ENCODE measurements around the gene R3HDML. TPM values are rescaled to one million over a fixed set of nuclear protein-coding genes. Genes with fewer than 3 reads are reported as not detected.
A peak's percentile ranks its signal among the peaks of the same experiment; 100 is the strongest.

Gene R3HDML
- total RNA-seq, 1 donor from 2014 or later = not detected

DNA sequence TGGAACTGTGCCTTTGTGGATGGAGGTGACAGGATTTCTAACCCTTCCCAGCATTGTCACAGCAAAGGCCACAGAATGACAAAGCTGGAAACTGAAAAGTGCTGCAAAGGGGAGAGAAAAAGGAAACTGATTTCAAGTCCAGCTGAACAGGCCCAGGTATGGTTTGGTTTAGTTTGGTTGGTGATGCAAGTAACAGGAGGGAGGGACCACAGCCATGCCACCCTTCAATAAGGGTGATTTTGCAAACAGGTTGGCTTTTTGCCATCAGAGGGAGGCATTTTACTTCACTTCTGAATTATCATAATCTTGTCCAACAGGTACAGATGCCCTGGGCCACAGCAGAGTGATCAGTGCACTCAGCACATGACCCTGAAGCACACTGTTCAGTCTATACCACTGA lies 32.5 kb upstream of the R3HDML start:
- Mint-ChIP-seq H3K27me3 (ENCODE audit: insufficient read depth, low read depth) (peaks cover 7% of the 10 kb centered on the region), H3K9me3 (no peaks in the 10 kb centered on the region), H3K36me3 (no peaks in the 10 kb centered on the region), H3K4me1 (no peaks in the 10 kb centered on the region), H3K4me3 (no peak overlapping the region), H3K27ac (no peak overlapping the region)
- Histone ChIP-seq H2AFZ (replicated peaks) (no peak overlapping the region), H3K36me3 (no peaks in the 10 kb centered on the region), H3K4me1 (no peaks in the 10 kb centered on the region), H3K9ac (no peak overlapping the region), H3K9me3 (ENCODE audit: low read depth) (no peaks in the 10 kb centered on the region), H4K20me1 (ENCODE audit: low read depth) (no peaks in the 10 kb centered on the region), H3K27me3 (no peaks in the 10 kb centered on the region), H3K79me2 (ENCODE audit: low read depth) (no peaks in the 10 kb centered on the region), H3F3A (ENCODE audit: low read depth) (no peaks in the 10 kb centered on the region), H3K4me2 (no peak overlapping the region), H3K4me3 (no peak overlapping the region), H3K27ac (no peak overlapping the region)
- DNase-seq (ENCODE audit: low spot score) = no peak
- TF ChIP-seq, protein P1, sequence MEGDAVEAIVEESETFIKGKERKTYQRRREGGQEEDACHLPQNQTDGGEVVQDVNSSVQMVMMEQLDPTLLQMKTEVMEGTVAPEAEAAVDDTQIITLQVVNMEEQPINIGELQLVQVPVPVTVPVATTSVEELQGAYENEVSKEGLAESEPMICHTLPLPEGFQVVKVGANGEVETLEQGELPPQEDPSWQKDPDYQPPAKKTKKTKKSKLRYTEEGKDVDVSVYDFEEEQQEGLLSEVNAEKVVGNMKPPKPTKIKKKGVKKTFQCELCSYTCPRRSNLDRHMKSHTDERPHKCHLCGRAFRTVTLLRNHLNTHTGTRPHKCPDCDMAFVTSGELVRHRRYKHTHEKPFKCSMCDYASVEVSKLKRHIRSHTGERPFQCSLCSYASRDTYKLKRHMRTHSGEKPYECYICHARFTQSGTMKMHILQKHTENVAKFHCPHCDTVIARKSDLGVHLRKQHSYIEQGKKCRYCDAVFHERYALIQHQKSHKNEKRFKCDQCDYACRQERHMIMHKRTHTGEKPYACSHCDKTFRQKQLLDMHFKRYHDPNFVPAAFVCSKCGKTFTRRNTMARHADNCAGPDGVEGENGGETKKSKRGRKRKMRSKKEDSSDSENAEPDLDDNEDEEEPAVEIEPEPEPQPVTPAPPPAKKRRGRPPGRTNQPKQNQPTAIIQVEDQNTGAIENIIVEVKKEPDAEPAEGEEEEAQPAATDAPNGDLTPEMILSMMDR (IDR thresholded peaks at IDR 0.05) = no peak
- TF ChIP-seq EZH2phosphoT487 (IDR thresholded peaks at IDR 0.05) (no peak), EZH2 (IDR thresholded peaks at IDR 0.05) (no peak)

DNA sequence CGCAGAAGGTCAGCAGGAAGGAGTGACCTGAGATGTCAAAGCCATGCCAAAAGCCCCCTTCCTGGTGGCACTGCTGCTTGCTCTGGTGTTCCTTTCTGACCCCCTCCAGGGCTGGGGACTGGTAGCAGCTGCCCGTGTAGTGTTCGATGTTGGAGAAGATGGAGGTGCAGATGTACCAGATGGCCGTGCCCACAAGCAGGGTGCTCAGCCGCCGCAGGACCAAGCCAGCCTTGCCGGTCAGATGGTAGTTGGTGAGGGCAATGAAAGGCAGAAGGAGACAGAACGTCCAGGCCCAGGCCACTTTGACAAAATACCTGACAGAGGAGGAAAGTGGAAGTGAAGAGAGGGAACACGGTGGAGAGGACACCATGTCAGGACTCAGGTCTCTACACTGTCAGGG lies 29.9 kb upstream of the R3HDML start:
- Histone ChIP-seq H3K9ac (no peak overlapping the region), H2AFZ (replicated peaks) (no peak overlapping the region), H3K4me1 (peaks cover 7% of the 10 kb centered on the region), H3F3A (ENCODE audit: low read depth) (no peaks in the 10 kb centered on the region), H3K9me3 (ENCODE audit: low read depth) (no peaks in the 10 kb centered on the region), H4K20me1 (ENCODE audit: low read depth) (no peaks in the 10 kb centered on the region), H3K4me3 (no peak overlapping the region), H3K27me3 (peaks cover 7% of the 10 kb centered on the region), H3K79me2 (ENCODE audit: low read depth) (no peaks in the 10 kb centered on the region), H3K4me2 (no peak overlapping the region), H3K36me3 (no peaks in the 10 kb centered on the region), H3K27ac (no peak overlapping the region)
- no peak overlapping the region for H3K4me3 Mint-ChIP-seq
- peaks cover 5% of the 10 kb centered on the region for H3K27me3 Mint-ChIP-seq (ENCODE audit: insufficient read depth, low read depth)
- no peaks in the 10 kb centered on the region for H3K36me3 Mint-ChIP-seq
- DNase-seq (ENCODE audit: low spot score) = no peak
- H3K27ac Mint-ChIP-seq = no peak overlapping the region
- H3K4me1 Mint-ChIP-seq = peaks cover 13% of the 10 kb centered on the region
- no peaks in the 10 kb centered on the region for H3K9me3 Mint-ChIP-seq
- TF ChIP-seq, protein P1 (IDR thresholded peaks at IDR 0.05) = no peak
- no peak for TF ChIP-seq EZH2 (IDR thresholded peaks at IDR 0.05)
- TF ChIP-seq EZH2phosphoT487 (IDR thresholded peaks at IDR 0.05) = no peak

DNA sequence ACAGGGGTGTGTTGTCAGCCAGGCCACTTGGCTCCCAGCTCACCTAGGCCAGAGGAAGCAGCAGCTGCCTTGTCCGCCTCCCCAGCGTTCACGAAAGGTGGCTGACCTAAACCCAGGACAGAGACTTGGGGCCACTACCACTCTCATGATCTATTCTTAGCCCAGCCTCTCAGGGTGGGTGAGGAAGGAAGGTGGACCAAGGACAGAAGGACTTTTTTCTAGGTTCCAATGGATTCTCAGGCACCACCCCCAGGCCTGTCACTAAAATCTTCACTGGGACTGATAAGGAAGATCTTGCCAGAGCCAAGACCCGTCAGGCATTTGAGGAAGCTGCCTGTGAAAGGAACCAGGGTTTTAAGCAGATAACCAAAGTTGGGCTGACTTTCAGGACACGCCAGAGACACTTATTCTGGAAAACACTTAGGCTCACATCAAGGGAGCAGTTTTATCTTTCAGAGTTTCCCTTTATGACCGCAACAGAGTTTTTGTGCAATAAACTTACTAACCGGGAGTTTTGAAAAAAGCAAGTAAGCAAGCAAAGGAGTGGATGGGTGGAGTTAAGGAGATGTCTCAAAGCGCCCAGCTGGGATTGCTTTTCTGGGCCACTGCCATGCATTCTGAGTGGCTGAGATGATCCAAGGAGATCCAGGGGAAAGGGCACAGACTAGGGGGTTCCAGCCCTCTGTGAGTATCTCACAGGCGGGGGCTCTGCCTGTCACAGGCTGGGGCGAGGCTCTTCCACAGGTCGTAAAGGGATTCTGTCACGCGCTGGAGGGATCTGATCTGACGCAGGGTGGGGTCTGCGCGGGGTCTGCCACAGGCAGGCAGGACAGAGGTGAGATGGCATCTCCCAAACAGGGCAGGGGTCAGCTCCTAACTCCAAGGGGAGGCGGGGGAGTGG lies 26.8 kb upstream of the R3HDML start:
- Mint-ChIP-seq H3K9me3 (no peaks in the 10 kb centered on the region), H3K27ac (peak overlapping the region; percentile 87), H3K4me3 (peak overlapping the region; percentile 90), H3K4me1 (peaks cover 13% of the 10 kb centered on the region), H3K27me3 (ENCODE audit: insufficient read depth, low read depth) (peaks cover 7% of the 10 kb centered on the region), H3K36me3 (no peaks in the 10 kb centered on the region)
- H3F3A ChIP-seq (ENCODE audit: low read depth) = no peaks in the 10 kb centered on the region
- peak overlapping the region; percentile 90 for H2AFZ ChIP-seq (replicated peaks)
- no peaks in the 10 kb centered on the region for H3K36me3 ChIP-seq
- H3K9ac ChIP-seq = no peak overlapping the region
- peak overlapping the region; percentile 75 for H3K4me3 ChIP-seq
- DNase-seq (ENCODE audit: low spot score) = peak; percentile 17
- TF ChIP-seq EZH2phosphoT487 (IDR thresholded peaks at IDR 0.05) (no peak), EZH2 (IDR thresholded peaks at IDR 0.05) (no peak)
- TF ChIP-seq, protein P1 (IDR thresholded peaks at IDR 0.05) = no peak
- H4K20me1 ChIP-seq (ENCODE audit: low read depth) = no peaks in the 10 kb centered on the region
- H3K4me1 ChIP-seq = peaks cover 7% of the 10 kb centered on the region
- no peaks in the 10 kb centered on the region for H3K9me3 ChIP-seq (ENCODE audit: low read depth)
- H3K4me2 ChIP-seq = peak overlapping the region; percentile 91
- H3K27ac ChIP-seq = no peak overlapping the region
- peaks cover 21% of the 10 kb centered on the region for H3K27me3 ChIP-seq
- H3K79me2 ChIP-seq (ENCODE audit: low read depth) = no peaks in the 10 kb centered on the region

All from neural progenitor cell (in vitro differentiated cells).